HUES6 (cell line): Measurements from ENCODE around the gene RBM28.
A peak's percentile ranks its signal among the peaks of the same experiment; 100 is the strongest.
"Not testable (repeated sequence)": the region's sequence is repeated elsewhere in the genome, so short reads cannot be mapped to it uniquely, and the experiment has no call there.

ENCODE experiments used
- H3K27ac ChIP-seq: 2 replicates; pipeline ENCODE4 v1.7.0; 2013; ENCODE audit warnings: low read depth, mild to moderate bottlenecking, low read length, inconsistent platforms
- H3K27me3 ChIP-seq: 2 replicates; pipeline ENCODE4 v1.6.1; 2013; ENCODE audit warnings: low read length; ENCODE audit not compliant: control insufficient read depth, insufficient read depth
- H3K36me3 ChIP-seq: 2 replicates; pipeline ENCODE4 v1.6.1; 2013; ENCODE audit warnings: low read length; ENCODE audit not compliant: control insufficient read depth, insufficient read depth
- H3K4me1 ChIP-seq: 2 replicates; pipeline ENCODE4 v1.6.1; 2013; ENCODE audit warnings: low read length; ENCODE audit not compliant: control insufficient read depth, insufficient read depth
- H3K4me3 ChIP-seq: 2 replicates; pipeline ENCODE4 v1.5.1; 2013; ENCODE audit warnings: low read depth, low read length
- H3K9ac ChIP-seq: one replicate; pipeline ENCODE4 v1.6.1; 2013; ENCODE audit warnings: mild to moderate bottlenecking, low read length
- H3K9me3 ChIP-seq: 2 replicates; pipeline ENCODE4 v1.6.1; 2013; ENCODE audit warnings: low read depth, low read length; ENCODE audit not compliant: control insufficient read depth, insufficient read depth

Gene RBM28

DNA sequence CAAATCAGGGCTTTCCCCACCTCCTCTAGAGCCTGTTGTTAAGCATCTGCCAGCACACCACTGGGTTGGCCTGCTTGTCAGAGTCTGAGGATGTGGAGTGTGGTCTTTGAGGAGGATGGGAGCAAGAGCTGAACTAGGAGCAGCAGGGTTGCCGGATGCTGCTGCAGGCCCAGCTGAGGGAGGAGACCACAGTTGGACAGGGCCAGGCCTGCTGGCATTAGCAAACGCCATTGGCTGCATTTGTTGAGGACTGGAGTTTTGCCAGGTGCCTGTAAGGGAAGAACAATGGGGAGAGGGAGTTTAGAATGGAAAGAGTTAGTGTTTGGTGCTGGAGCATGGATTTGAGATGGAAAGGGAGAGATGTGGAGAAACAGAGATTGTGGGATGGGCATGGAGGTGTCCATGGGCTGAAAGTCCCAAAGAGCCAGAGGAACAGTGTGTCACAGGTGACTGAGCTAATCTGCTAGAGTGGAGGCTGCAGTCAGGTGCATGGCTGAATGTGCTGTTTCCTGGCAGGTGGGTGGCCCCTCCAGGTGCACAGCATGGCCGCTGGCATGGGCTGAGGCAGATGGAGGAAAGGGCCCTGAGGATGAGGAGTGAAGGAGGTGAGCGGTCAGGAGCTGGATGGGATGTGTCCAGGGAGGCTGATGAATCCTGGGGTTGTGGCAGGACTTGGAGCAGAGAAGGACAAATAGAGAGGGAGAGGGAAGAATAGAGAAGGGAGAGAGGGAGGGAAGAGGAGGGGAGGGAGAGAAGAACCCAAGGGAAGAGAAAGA, 61.9 kb downstream of the RBM28 start:
- Histone ChIP-seq H3K4me3 (no peak overlapping the region), H3K27me3 (no peaks in the 10 kb centered on the region), H3K9ac (no peak overlapping the region), H3K9me3 (peaks cover 30% of the 10 kb centered on the region), H3K4me1 (no peaks in the 10 kb centered on the region), H3K36me3 (no peaks in the 10 kb centered on the region), H3K27ac (no peak overlapping the region)

GRCh38 chr7:128280451-128280850, 63.3 kb downstream of the RBM28 start:
- not testable (repeated sequence) for H3K27me3 ChIP-seq, H3K27ac ChIP-seq, H3K9ac ChIP-seq, H3K4me1 ChIP-seq, H3K36me3 ChIP-seq, H3K4me3 ChIP-seq
- peaks cover 30% of the 10 kb centered on the region for H3K9me3 ChIP-seq

DNA sequence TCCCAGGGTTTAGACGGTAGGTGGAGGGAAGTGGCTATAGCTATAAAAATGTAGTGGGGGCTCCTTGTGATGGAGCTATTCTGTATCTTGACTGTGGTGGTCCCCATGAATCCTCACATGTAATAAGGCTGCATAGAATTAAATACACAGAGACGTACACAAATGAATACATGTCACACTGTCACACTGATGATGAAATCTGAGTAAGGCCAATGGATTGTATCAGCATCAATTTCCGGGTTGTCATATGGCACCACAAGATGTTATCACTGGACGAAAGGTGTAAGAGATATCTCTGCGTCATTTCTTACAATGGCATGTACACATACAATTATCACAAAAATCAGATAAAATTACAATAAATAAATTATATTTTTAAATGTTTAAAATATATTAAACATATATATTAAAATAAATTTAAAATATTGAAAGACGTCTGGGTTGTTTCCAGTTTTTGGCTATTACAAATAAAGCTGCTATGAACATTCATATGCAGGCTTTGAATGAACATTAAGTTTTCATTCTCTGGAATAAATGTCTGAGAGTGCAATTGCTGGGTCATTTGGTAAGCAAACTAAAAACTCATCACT, 64.5 kb downstream of the RBM28 start:
- no peak overlapping the region for H3K4me3 ChIP-seq
- peaks cover 30% of the 10 kb centered on the region for H3K9me3 ChIP-seq
- no peak overlapping the region for H3K9ac ChIP-seq
- peaks cover 2% of the 10 kb centered on the region; the same call in 1 of the 2 replicates for H3K4me1 ChIP-seq
- no peaks in the 10 kb centered on the region for H3K36me3 ChIP-seq
- no peak overlapping the region for H3K27ac ChIP-seq
- no peaks in the 10 kb centered on the region for H3K27me3 ChIP-seq

GRCh38 chr7:128278366-128278765, 65.3 kb downstream of the RBM28 start:
- H3K36me3 ChIP-seq: no peaks in the 10 kb centered on the region
- peaks cover 30% of the 10 kb centered on the region for H3K9me3 ChIP-seq

GRCh38 chr7:128275681-128276080, 68.0 kb downstream of the RBM28 start:
- H3K27ac ChIP-seq: no peak overlapping the region
- H3K27me3 ChIP-seq: peaks cover 5% of the 10 kb centered on the region; the same call in 1 of the 2 replicates
- peaks cover 23% of the 10 kb centered on the region for H3K4me1 ChIP-seq
- no peak overlapping the region for H3K9ac ChIP-seq
- no peaks in the 10 kb centered on the region for H3K36me3 ChIP-seq
- no peak overlapping the region for H3K4me3 ChIP-seq
- H3K9me3 ChIP-seq: peaks cover 20% of the 10 kb centered on the region

More at GRCh38 chr7:128278366-128278765, 65.3 kb downstream of the RBM28 start:
- H3K27ac ChIP-seq: no peak overlapping the region
- no peaks in the 10 kb centered on the region for H3K27me3 ChIP-seq
- H3K4me3 ChIP-seq: no peak overlapping the region
- H3K4me1 ChIP-seq: peaks cover 8% of the 10 kb centered on the region
- H3K9ac ChIP-seq: no peak overlapping the region

DNA sequence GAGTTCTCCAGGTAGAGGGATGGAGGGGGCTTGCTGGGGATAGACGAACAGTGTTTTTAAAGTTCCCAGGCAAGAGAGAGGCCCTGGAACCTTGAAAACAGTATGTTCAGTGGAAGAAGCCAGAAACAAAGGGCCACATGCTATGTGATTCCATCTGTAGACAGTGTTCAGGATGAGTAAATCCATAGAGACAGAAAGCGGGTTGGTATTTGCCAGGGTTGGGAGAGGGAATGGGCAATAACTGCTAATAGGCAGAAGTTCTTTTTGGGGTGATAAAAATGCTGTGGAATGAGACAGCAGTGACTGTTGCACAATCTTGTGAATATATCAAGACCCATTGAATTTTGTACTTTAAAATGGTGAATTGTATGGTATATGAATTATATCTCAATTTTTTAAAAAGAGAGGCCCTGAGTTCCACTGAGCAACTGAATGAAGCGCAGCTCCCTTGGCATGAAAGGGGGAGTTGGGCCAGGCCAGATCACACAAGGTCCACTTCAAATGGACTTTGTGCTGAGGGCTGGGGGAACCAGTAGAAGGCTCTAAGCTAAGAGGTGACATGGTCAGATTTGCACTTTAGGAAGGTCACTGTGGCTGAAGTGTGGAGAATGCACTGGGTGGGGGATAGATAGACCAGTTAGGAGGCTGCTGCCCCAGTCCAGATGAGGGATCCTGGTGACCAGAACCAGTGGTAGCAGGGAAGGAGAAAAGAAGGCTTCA, 68.7 kb downstream of the RBM28 start:
- Histone ChIP-seq H3K27me3 (peaks cover 5% of the 10 kb centered on the region; the same call in 1 of the 2 replicates), H3K36me3 (no peaks in the 10 kb centered on the region), H3K9me3 (peaks cover 13% of the 10 kb centered on the region), H3K4me1 (peaks cover 23% of the 10 kb centered on the region), H3K27ac (no peak overlapping the region), H3K4me3 (no peak overlapping the region), H3K9ac (no peak overlapping the region)

GRCh38 chr7:128274246-128274883, 69.3 kb downstream of the RBM28 start:
- H3K9me3 ChIP-seq: peaks cover 10% of the 10 kb centered on the region
- peaks cover 23% of the 10 kb centered on the region for H3K4me1 ChIP-seq
- H3K9ac ChIP-seq: no peak overlapping the region
- H3K27ac ChIP-seq: no peak overlapping the region
- no peak overlapping the region for H3K4me3 ChIP-seq
- peaks cover 5% of the 10 kb centered on the region; the same call in 1 of the 2 replicates for H3K27me3 ChIP-seq
- no peaks in the 10 kb centered on the region for H3K36me3 ChIP-seq

DNA sequence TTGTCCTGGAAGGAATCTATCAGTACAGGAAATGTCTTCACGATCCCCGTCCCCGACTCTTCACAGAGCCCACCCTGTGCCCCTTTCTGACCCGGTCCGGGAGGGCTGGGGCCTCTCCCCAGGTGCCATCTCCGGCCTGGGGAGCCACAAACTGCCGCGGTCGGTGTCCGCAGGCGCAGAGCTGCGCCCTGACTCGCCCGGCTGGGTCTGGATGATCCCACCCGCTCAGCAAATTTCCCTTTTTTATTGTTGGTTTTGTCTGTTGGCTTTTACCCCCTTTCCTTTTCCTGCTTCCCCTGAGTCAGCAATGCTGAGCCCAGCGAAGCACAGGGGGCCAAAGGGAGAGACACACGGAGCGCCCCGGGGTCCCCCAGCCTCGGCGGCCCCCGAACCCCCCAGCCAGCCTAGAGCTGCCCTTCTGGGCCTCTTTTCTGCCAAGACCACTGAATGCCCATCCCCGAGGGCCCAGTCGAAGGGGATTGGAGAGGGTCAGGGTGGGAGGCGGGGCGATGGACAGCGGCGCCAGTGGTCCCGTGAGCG, 71.7 kb downstream of the RBM28 start:
- Histone ChIP-seq H3K4me3 (peak overlapping the region; percentile 10; the same call in 1 of the 2 replicates), H3K4me1 (peaks cover 36% of the 10 kb centered on the region), H3K27ac (no peak overlapping the region), H3K9ac (no peak overlapping the region), H3K36me3 (no peaks in the 10 kb centered on the region), H3K9me3 (no peaks in the 10 kb centered on the region), H3K27me3 (peaks cover 5% of the 10 kb centered on the region; the same call in 1 of the 2 replicates)

GRCh38 chr7:128271471-128271941, 72.2 kb downstream of the RBM28 start:
- no peak overlapping the region for H3K27ac ChIP-seq
- no peak overlapping the region for H3K9ac ChIP-seq
- peak overlapping the region; percentile 10; the same call in 1 of the 2 replicates for H3K4me3 ChIP-seq
- H3K9me3 ChIP-seq: no peaks in the 10 kb centered on the region
- no peaks in the 10 kb centered on the region for H3K36me3 ChIP-seq
- H3K27me3 ChIP-seq: peaks cover 5% of the 10 kb centered on the region; the same call in 1 of the 2 replicates
- H3K4me1 ChIP-seq: peaks cover 41% of the 10 kb centered on the region

- Histone ChIP-seq H3K9me3 (no peaks in the 10 kb centered on the region), H3K9ac (no peak overlapping the region), H3K4me1 (peaks cover 48% of the 10 kb centered on the region), H3K36me3 (no peaks in the 10 kb centered on the region), H3K27ac (no peak overlapping the region), H3K27me3 (peaks cover 5% of the 10 kb centered on the region; the same call in 1 of the 2 replicates), H3K4me3 (no peak overlapping the region)
Observed at GRCh38 chr7:128270826-128271272, 72.9 kb downstream of the RBM28 start.
